PFSK-1 (cell line): Measurements from ENCODE around the gene CEP85L.

Experiments
- SIN3A ChIP-seq: IDR thresholded peaks from 2 replicates; pipeline ENCODE4 v1.6.1; 2012; ENCODE audit warnings: mild to moderate bottlenecking, low read length, moderate library complexity, borderline replicate concordance; ENCODE audit not compliant: insufficient read depth
- TAF1 ChIP-seq: IDR thresholded peaks from 2 replicates; pipeline ENCODE4 v1.6.1; 2012; ENCODE audit warnings: low read length, control low read depth, borderline replicate concordance; ENCODE audit not compliant: insufficient read depth
- TF ChIP-seq, protein P1 (sequence below), 2 experiments: IDR thresholded peaks; 2 replicates each; pipeline versions ENCODE4 v1.6.1 to v1.8.0; 2011 to 2012; ENCODE audit warnings: low read depth in 2 of 2, low read length in 2 of 2, control low read depth in 1 of 2, inconsistent platforms in 1 of 2, mild to moderate bottlenecking in 1 of 2, moderate library complexity in 1 of 2; ENCODE audit not compliant: insufficient read depth in 1 of 2

DNA sequence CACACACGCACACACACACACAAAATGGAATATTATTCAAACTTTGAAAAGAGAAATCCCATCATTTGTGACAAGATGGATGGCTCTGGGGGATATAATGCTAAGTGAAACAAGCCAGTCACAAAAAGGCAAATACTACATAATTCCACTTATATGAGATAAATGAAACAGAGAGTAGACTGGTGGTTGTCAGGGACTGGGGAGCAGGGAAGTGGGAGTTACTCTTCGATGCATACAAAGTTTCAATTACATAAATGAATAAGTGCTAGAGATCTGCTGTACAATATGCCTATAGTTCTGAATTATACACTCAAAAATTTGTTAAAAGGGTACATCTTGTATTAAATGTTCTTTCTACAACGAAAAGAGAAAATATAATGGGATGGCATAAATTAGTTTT is 161.4 kb downstream of the CEP85L start:
- TF ChIP-seq TAF1 (no peak), SIN3A (no peak)
- TF ChIP-seq, protein P1, sequence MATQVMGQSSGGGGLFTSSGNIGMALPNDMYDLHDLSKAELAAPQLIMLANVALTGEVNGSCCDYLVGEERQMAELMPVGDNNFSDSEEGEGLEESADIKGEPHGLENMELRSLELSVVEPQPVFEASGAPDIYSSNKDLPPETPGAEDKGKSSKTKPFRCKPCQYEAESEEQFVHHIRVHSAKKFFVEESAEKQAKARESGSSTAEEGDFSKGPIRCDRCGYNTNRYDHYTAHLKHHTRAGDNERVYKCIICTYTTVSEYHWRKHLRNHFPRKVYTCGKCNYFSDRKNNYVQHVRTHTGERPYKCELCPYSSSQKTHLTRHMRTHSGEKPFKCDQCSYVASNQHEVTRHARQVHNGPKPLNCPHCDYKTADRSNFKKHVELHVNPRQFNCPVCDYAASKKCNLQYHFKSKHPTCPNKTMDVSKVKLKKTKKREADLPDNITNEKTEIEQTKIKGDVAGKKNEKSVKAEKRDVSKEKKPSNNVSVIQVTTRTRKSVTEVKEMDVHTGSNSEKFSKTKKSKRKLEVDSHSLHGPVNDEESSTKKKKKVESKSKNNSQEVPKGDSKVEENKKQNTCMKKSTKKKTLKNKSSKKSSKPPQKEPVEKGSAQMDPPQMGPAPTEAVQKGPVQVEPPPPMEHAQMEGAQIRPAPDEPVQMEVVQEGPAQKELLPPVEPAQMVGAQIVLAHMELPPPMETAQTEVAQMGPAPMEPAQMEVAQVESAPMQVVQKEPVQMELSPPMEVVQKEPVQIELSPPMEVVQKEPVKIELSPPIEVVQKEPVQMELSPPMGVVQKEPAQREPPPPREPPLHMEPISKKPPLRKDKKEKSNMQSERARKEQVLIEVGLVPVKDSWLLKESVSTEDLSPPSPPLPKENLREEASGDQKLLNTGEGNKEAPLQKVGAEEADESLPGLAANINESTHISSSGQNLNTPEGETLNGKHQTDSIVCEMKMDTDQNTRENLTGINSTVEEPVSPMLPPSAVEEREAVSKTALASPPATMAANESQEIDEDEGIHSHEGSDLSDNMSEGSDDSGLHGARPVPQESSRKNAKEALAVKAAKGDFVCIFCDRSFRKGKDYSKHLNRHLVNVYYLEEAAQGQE (IDR thresholded peaks at IDR 0.05; ENCODE audit: insufficient read depth in 1 of 2, low read depth in 2 of 2, low read length in 2 of 2): no peak
